ENCODE measurements around the gene SDC3. TPM values are rescaled to one million over a fixed set of nuclear protein-coding genes. Genes with fewer than 3 reads are reported as not detected.

SDC3 gene
- total and polyA plus RNA-seq, 2 of the 8 experiments (the other 6 are each of a cell fraction or from before 2014, with no cell fraction given) = 7.0 to 27.0 TPM

DNA sequence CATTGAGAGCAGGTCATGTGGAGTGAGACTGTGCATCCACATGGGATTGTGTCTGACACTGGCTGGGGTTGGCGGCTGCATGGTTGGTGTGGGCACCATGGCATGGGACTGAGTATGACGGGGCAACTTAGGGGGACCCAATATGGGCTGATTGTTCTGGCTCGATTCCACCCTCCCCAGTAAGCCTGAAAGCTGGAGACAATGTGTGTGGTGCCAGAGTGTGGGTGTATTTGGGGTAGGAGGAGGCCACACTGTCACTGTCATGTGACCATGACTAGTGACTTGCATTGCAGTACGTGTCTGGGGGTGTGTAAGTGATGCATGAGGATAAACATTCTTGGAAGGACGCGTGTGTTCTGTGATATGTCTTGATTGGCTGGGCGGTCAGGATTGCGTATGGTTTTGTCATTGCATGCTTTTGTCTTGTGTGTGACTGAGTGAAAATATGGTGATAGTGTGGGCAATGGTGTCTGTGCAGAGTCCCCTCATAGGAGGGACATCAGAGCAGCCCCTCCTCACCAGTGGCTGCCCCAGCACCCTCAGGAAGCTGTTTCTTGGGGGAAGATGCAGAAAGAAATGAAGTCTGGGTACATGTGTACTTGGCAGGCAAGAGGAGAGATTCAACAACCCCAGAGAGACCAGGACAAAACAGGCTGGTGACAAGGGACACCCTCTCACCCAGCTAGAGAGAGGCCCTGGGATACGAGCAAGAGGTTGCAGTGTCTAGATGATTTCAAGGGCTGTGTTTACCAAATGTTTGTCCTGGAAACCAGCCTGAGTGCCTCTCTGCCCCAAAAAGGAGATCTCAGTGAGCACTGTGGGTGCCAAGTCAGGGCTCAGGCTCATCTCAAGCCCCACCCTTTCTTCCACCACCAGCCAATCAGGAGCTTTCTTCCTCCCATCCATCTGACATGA is 36.3 kb downstream of the SDC3 start (continued):
- no peak for TF ChIP-seq PHF8 (conservative IDR thresholded peaks at IDR 0.05; ENCODE audit: low read depth, low read length)
- TF ChIP-seq ZNF274 (IDR thresholded peaks at IDR 0.05; ENCODE audit: borderline replicate concordance, extremely low read depth, low read length) = no peak
